NCI-H526 (cell line): ENCODE measurements around the gene CCDC33.
A peak's percentile ranks its signal among the peaks of the same experiment; 100 is the strongest.

Experiments
- DNase-seq, 2 experiments: peaks; one replicate each; lab custom pipeline; 2025; lab: John Stamatoyannopoulos, UW

CCDC33 gene

DNA sequence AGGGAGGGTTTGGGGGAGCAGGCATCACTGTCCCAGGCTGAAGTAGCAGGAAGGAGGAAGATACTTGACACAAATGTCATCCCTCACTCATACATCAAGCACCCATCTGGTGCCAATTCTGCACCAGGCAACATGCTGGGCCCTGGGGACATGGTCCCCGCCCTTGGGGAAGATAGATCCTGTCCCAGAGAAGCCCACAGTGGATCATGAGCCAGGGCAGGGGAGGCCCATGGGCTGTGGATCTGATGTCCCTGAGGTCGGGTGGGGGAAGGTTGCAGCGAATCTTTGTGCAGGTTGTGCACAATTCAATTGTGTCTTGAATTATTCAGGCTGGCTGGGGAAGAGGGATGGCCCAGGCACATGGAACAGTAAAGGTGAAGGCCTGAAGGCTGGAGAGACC is 6.4 kb upstream of the CCDC33 start:
- DNase-seq, result no peak

GRCh38 chr15:74231475-74231874 is 4.7 kb upstream of the CCDC33 start:
- DNase-seq, result no peak

DNA sequence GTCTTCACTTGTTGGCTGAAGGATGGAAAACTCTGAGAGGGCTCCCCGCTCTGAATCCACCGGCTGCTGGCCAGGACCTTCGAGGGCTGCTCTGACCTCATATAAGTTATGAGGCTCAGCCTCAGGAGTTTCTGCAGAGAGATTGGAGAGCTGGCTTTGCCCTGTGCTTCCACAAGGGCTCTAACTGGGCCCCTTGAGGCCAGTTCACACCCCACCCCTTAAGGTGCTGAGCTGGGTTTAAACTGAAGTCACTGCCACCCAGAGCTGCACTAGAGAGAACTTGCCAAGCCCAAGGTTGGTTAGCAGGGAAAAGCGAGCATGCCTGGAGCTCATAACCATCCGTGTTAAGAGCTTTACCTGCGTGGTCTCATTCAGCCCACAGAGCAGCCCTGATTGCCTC is 2.8 kb upstream of the CCDC33 start:
- no peak for DNase-seq

DNA sequence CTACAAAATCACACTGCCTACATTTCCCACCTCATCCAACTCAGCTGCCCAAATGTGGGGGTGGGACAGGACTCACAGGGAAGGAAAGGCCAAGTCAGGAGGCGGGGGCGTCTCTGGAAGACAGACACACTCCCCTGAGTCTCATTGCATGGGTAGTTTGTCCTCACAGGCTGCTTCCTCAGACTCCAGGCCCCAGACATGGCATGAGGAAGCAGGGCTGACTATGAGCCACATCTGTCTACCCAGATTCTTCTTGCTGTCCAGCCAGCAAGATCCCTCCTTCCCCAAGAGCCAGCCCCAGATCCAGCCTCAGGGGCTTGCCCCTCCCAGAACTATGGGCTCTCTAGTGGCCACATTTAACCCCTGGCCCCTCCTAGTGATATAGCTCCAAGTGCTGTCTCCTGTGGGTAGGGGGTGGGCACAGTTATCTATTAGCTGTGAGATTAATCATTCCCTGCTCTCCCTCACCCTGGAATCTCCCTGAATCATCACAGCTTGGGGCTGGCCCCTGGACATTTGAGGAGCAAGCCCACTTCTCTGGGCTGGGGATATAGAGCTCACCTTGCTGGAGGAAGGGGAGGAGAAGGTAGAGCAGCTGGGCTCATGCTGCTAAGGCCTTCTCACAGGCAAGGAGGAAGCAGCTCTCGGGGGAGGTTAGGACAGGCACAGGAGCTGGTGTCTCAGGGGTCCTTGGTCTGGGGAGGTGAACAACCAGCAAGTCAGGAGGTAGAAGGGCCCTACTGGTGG is 2.1 kb upstream of the CCDC33 start:
- DNase-seq, result no peak

GRCh38 chr15:74234598-74234875 is 1.6 kb upstream of the CCDC33 start:
- DNase-seq, result no peak

GRCh38 chr15:74239051-74239705 is 3.1 kb downstream of the CCDC33 start:
- DNase-seq, result no peak

DNA sequence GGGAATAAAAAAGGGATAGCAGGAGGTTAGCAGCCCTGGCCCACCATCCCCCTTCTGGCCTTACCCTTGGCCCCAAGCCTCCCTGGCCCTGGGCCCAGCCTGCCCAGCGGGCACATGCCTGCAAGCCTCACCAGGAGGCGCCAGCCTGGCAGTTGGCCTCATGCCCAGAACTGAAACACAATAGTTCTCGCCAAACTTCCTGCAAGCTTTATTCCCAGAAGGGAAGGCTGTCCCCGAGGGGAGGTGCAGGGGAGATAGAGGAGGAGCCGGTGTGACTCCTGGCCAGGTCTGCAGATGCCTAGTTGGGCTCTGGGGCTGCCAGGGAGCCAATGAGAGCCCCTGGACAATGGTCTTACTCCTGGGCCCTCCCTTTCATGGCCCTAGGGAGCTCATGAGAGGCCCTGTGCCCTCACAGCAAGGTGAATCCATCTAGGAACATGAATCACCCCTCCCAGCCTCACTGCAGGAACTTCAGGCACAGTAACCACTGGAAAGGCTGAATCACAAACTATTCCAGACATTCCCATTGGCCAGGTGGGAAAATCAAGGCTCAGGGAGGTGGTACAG is 4.0 kb downstream of the CCDC33 start:
- DNase-seq, result peak; percentile 87 to 89

DNA sequence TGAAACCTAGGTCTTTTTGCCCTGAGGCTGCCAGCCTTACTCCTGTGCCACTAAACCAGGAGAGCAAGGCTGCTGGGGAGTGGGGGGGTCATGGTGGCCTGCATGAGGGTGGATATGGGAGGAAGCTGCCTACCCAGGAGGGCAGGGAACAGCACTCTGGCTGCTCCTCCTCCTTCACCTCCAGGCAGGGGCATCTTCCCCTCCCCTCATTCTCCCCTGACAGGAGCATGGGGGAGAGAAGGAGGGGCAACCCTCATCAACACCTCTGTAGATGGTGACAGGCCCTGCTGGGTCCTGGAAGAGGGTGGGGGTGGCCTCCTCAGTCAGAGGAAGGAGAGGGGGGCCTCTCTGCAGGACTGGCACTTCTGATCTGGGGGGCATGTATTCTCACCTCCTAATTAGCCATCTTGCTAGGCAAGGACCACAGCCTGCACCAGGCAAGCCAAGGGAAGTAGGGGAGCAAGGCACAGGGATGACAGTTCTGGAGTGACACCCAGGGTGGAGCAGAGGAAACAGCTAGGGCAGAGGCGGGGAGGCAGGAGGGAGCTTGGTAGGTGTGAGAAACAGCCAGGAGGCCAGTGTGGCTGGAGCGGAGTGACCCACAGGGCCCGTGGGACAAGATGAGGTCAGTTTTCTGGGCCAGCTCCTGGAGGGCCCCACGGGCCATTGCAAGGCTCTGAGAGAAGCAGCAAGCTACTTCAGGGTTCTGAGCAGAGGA is 4.9 kb downstream of the CCDC33 start:
- no peak for DNase-seq

- no peak for DNase-seq
Observed at GRCh38 chr15:74242441-74243185, 6.5 kb downstream of the CCDC33 start.

GRCh38 chr15:74243431-74243830 is 7.3 kb downstream of the CCDC33 start:
- no peak for DNase-seq

DNA sequence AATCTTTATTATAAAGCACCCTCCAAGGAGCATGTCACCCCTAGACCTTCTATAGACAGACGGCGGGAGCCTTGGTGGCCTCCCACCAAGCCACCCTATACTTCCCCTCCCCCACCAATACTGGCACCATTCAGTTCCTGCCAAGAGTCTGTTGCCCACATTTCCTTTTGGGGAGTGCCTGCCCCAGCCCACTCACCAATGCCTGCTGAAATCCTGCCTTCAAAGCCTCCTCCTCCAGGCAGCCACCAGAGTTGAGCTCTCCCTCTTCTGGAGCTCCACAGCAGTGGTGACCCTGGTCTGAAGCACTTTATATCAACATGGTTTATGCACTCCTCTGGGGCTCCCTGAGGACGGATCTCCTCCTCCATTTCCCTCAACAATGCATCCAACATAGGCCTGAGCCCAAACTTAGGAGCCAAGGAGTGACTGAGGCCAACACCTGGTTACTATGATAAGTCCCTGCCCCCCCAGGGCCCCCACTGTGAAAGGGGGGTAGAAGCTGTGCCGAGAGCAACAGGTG is 8.8 kb downstream of the CCDC33 start:
- DNase-seq, result no peak

DNA sequence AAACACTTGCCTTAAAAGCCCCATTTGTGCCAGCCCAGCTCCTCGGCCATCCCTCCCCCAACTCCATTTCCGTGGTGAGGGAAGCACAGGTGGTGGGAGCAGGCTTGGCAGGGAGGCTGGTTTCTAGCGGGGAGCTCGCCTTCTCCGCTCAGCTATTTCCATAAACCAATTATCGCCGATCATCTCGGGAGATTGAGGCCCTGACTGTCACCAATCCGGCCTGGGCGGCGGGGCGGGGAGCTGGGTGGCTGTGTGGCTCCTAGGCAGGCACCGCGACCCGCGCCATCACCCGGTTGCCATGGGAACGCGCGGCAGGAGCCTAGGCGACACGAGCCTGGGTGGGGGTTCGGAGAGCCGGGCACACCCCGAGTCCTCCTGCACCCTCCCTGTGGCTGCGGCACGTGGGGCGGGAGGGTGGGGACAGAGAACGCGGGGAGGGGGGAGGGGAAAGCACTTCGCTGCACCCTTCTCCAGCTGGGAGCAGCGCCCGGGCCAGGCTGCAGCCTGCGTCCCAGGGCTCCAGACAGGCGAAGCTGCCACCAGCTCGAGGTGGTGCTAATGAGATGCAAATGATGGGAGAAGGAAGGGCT is 9.3 kb downstream of the CCDC33 start:
- DNase-seq, result peak; percentile 88 to 95

GRCh38 chr15:74250266-74250665 is 14.1 kb downstream of the CCDC33 start:
- DNase-seq, result no peak

- no peak for DNase-seq
Observed at GRCh38 chr15:74251131-74251811, 15.1 kb downstream of the CCDC33 start.

DNA sequence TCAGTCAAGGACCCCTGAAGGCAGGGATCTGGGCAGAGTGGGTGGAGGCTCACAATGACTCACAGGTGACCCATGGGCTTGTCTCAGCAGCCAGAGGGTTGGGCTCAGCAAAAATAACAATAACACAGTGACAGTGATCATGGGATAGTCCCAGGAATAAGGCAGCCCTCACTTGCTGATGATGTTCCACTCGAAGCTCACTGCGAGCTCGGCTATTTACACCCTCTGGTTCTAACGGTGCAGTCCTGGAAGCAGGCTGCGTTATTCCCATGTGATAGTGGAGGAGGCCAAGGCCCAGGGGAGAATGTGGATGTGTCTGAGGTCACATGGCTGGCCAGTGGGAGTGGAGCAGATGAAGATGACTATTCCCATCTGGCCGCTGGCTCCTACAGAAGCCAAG is 16.2 kb downstream of the CCDC33 start:
- no peak for DNase-seq

GRCh38 chr15:74252721-74253120 is 16.6 kb downstream of the CCDC33 start:
- DNase-seq, result no peak

GRCh38 chr15:74253211-74253921 is 17.2 kb downstream of the CCDC33 start:
- peak; percentile 52 to 65 for DNase-seq

DNA sequence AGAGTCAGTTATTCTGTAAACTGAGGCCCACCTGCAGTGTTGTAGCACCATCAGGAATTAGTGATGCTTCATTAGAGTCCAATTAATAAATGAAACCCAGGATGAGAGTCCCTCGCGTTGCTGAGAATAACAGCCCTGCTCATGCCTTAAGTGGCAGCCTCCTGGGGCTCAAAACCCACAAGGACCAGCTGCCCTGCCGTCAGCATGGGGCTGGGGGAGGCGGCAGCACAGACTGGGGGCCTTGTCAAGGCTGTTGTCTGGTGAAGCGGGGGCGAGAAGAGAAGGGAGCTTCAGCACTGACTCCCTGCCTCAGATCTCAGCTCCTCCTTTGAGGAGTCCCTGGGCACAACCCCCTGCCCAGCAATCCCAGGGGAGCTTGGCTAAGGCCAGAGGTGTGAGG is 21.0 kb downstream of the CCDC33 start:
- no peak for DNase-seq

GRCh38 chr15:74257623-74258022 is 21.5 kb downstream of the CCDC33 start:
- DNase-seq, result no peak
